Ectodermal cell (in vitro differentiated cells): ENCODE results near the gene CLPTM1L.
"Not testable (repeated sequence)": the region's sequence is repeated elsewhere in the genome, so short reads cannot be mapped to it uniquely, and the experiment has no call there.

Experiments
- H3K27ac ChIP-seq: 2 replicates; pipeline ENCODE4 v1.7.0; 2013; ENCODE audit warnings: mild to moderate bottlenecking, low read depth, low read length; ENCODE audit not compliant: insufficient read depth, poor library complexity, severe bottlenecking
- H3K27me3 ChIP-seq: 2 replicates; pipeline ENCODE4 v1.7.0; 2013; ENCODE audit warnings: mild to moderate bottlenecking, low read length; ENCODE audit not compliant: insufficient read depth, control insufficient read depth, poor library complexity, severe bottlenecking
- H3K36me3 ChIP-seq: one replicate; pipeline ENCODE4 v1.7.0; 2013; ENCODE audit warnings: low read length; ENCODE audit not compliant: control insufficient read depth, insufficient read depth
- H3K4me1 ChIP-seq: one replicate; pipeline ENCODE4 v1.7.0; 2013; ENCODE audit warnings: low read length; ENCODE audit not compliant: control insufficient read depth, insufficient read depth
- H3K4me3 ChIP-seq: 2 replicates; pipeline ENCODE4 v1.7.0; 2013; ENCODE audit warnings: low read depth, low read length, control low read depth; ENCODE audit not compliant: insufficient read depth
- H3K9me3 ChIP-seq: 2 replicates; pipeline ENCODE4 v1.7.0; 2013; ENCODE audit warnings: mild to moderate bottlenecking, low read length, moderate library complexity; ENCODE audit not compliant: control insufficient read depth
- WGBS, 2 experiments: methylation state at CpG; one replicate each; pipeline ENCODE4 v1.1.7; 2013; ENCODE audit warnings: missing lambda C conversion rate in 2 of 2; 5-methylcytosine and 5-hydroxymethylcytosine counted together

CLPTM1L gene

GRCh38 chr5:1334831-1335539, 9.9 kb downstream of the CLPTM1L start:
- H3K4me3 ChIP-seq: no peak overlapping the region
- H3K4me1 ChIP-seq: no peaks in the 10 kb centered on the region
- no peaks in the 10 kb centered on the region for H3K9me3 ChIP-seq
- WGBS, 2 experiments: 95 to 96% methylated on average over 32 of the region's 32 CpGs
- H3K27ac ChIP-seq: no peak overlapping the region
- no peaks in the 10 kb centered on the region for H3K27me3 ChIP-seq
- H3K36me3 ChIP-seq: peaks cover 50% of the 10 kb centered on the region

- Histone ChIP-seq H3K4me1 (no peaks in the 10 kb centered on the region), H3K9me3 (no peaks in the 10 kb centered on the region), H3K27me3 (no peaks in the 10 kb centered on the region), H3K27ac (no peak overlapping the region), H3K36me3 (peaks cover 52% of the 10 kb centered on the region), H3K4me3 (no peak overlapping the region)
- 96 to 97% methylated on average over 14 of the region's 14 CpGs for WGBS, 2 experiments
These were observed 10.9 kb downstream of the CLPTM1L start for GRCh38 chr5:1333986-1334385.

GRCh38 chr5:1333286-1333685, 11.6 kb downstream of the CLPTM1L start:
- not testable (repeated sequence) for H3K27ac ChIP-seq, H3K27me3 ChIP-seq, H3K4me3 ChIP-seq, H3K9me3 ChIP-seq, H3K4me1 ChIP-seq
- WGBS, 2 experiments: 94 to 96% methylated on average over 5 of the region's 5 CpGs
- H3K36me3 ChIP-seq: peaks cover 50% of the 10 kb centered on the region

GRCh38 chr5:1332461-1333001, 12.4 kb downstream of the CLPTM1L start:
- 94 to 97% methylated on average over 10 to 11 of the region's 11 CpGs for WGBS, 2 experiments
- Histone ChIP-seq H3K36me3 (peaks cover 42% of the 10 kb centered on the region), H3K27me3 (no peaks in the 10 kb centered on the region)

GRCh38 chr5:1331861-1332405, 13.0 kb downstream of the CLPTM1L start:
- no peak overlapping the region for H3K27ac ChIP-seq
- no peaks in the 10 kb centered on the region for H3K9me3 ChIP-seq
- H3K27me3 ChIP-seq: no peaks in the 10 kb centered on the region
- no peaks in the 10 kb centered on the region for H3K4me1 ChIP-seq
- H3K36me3 ChIP-seq: peaks cover 37% of the 10 kb centered on the region
- WGBS, 2 experiments: 94 to 95% methylated on average over 11 of the region's 11 CpGs
- no peak overlapping the region for H3K4me3 ChIP-seq

More at GRCh38 chr5:1332461-1333001, 12.4 kb downstream of the CLPTM1L start:
- Histone ChIP-seq H3K4me3 (no peak overlapping the region), H3K9me3 (no peaks in the 10 kb centered on the region), H3K4me1 (no peaks in the 10 kb centered on the region), H3K27ac (no peak overlapping the region)

GRCh38 chr5:1330847-1331831, 13.8 kb downstream of the CLPTM1L start:
- Histone ChIP-seq H3K4me1 (no peaks in the 10 kb centered on the region), H3K4me3 (no peak overlapping the region), H3K27me3 (no peaks in the 10 kb centered on the region), H3K9me3 (no peaks in the 10 kb centered on the region), H3K36me3 (peaks cover 37% of the 10 kb centered on the region), H3K27ac (no peak overlapping the region)
- WGBS, 2 experiments: 96 to 97% methylated on average over 35 of the region's 35 CpGs

- Histone ChIP-seq H3K9me3 (no peaks in the 10 kb centered on the region), H3K36me3 (peaks cover 35% of the 10 kb centered on the region), H3K27me3 (no peaks in the 10 kb centered on the region), H3K4me1 (no peaks in the 10 kb centered on the region), H3K27ac (no peak overlapping the region), H3K4me3 (no peak overlapping the region)
- 95 to 96% methylated on average over 23 of the region's 23 CpGs for WGBS, 2 experiments
These were observed 14.6 kb downstream of the CLPTM1L start for GRCh38 chr5:1330146-1330846.

- Histone ChIP-seq H3K36me3 (peaks cover 34% of the 10 kb centered on the region), H3K4me1 (no peaks in the 10 kb centered on the region), H3K9me3 (no peaks in the 10 kb centered on the region), H3K4me3 (no peak overlapping the region), H3K27me3 (no peaks in the 10 kb centered on the region), H3K27ac (no peak overlapping the region)
- WGBS, 2 experiments: 95 to 96% methylated on average over 9 of the region's 9 CpGs
These were observed 15.8 kb downstream of the CLPTM1L start for GRCh38 chr5:1329111-1329579.

- Histone ChIP-seq H3K36me3 (peaks cover 27% of the 10 kb centered on the region), H3K27ac (peak overlapping the region; percentile 71)
- H3K9me3 ChIP-seq, H3K27me3 ChIP-seq, H3K4me1 ChIP-seq, H3K4me3 ChIP-seq: not testable (repeated sequence)
- 89 to 90% methylated on average over 7 of the region's 7 CpGs for WGBS, 2 experiments
These were observed 16.4 kb downstream of the CLPTM1L start for GRCh38 chr5:1328237-1329110.
